HUES64 (cell line): Measurements from ENCODE around the gene SARM1.
A peak's percentile ranks its signal among the peaks of the same experiment; 100 is the strongest.

Experiments used
- H3K27ac ChIP-seq: 2 replicates; pipeline ENCODE4 v1.7.0; 2013; ENCODE audit warnings: low read depth, low read length, inconsistent platforms
- H3K27me3 ChIP-seq: 2 replicates; pipeline ENCODE4 v1.6.1; 2013; ENCODE audit warnings: mild to moderate bottlenecking, low read length; ENCODE audit not compliant: insufficient read depth
- H3K36me3 ChIP-seq: 2 replicates; pipeline ENCODE4 v1.6.1; 2013; ENCODE audit warnings: mild to moderate bottlenecking, low read length; ENCODE audit not compliant: insufficient read depth
- H3K4me1 ChIP-seq: 2 replicates; pipeline ENCODE4 v1.6.1; 2013; ENCODE audit warnings: mild to moderate bottlenecking, low read length, moderate library complexity; ENCODE audit not compliant: insufficient read depth
- H3K4me3 ChIP-seq: 2 replicates; pipeline ENCODE4 v1.5.1; 2013; ENCODE audit warnings: mild to moderate bottlenecking, low read length, moderate library complexity
- H3K9ac ChIP-seq: 2 replicates; pipeline ENCODE4 v1.6.1; 2013; ENCODE audit warnings: mild to moderate bottlenecking, low read depth, low read length
- H3K9me3 ChIP-seq: 2 replicates; pipeline ENCODE4 v1.6.1; 2013; ENCODE audit warnings: low read depth, low read length; ENCODE audit not compliant: insufficient read depth
- WGBS: fragments of 150-250, 120-280 bp; methylation state at CpG from one replicate; pipeline ENCODE4 v1.1.7; 2013; ENCODE audit warnings: missing lambda C conversion rate; 5-methylcytosine and 5-hydroxymethylcytosine counted together

Gene SARM1

DNA sequence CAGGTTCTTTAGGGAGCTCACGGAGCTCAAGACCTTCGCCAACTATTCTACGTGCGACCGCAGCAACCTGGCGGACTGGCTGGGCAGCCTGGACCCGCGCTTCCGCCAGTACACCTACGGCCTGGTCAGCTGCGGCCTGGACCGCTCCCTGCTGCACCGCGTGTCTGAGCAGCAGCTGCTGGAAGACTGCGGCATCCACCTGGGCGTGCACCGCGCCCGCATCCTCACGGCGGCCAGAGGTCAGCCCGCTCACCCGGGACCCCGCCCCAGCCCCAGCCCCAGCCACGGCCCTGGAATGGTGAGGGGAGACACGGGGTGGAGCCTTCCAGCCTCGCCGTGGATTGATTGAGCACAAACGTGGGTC is 13.5 kb downstream of the SARM1 start:
- Histone ChIP-seq H3K36me3 (no peaks in the 10 kb centered on the region), H3K4me1 (no peaks in the 10 kb centered on the region), H3K4me3 (peak overlapping the region; percentile 61), H3K27ac (no peak overlapping the region), H3K27me3 (peaks cover 70% of the 10 kb centered on the region), H3K9ac (no peak overlapping the region), H3K9me3 (no peaks in the 10 kb centered on the region)
- 14% methylated on average over 29 of the region's 29 CpGs for WGBS

DNA sequence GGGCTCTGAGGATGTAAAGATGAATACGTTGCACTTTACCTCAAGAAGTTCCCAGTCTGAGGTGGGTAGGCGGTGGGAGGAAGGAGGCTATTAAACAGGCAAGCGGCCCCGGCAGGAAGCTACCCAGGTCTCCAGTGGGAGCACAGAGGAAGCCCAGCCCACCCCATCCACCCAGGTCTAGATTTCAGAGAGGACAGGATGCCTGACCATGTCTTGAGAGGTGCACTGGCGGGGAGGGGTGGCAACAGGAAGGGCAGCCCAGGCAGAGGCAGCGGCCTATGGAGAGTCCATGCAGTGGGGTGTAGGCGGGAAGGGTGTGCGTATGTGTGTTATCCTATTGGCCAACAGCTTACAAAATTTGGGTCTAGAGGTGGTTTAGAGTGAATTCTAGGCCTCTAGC is 13.9 kb downstream of the SARM1 start:
- H3K36me3 ChIP-seq: no peaks in the 10 kb centered on the region
- no peak overlapping the region for H3K27ac ChIP-seq
- WGBS: 76% methylated on average over 8 of the region's 8 CpGs
- peak overlapping the region; percentile 61; the same call in 1 of the 2 replicates for H3K4me3 ChIP-seq
- no peak overlapping the region for H3K9ac ChIP-seq
- H3K27me3 ChIP-seq: peaks cover 66% of the 10 kb centered on the region
- no peaks in the 10 kb centered on the region for H3K9me3 ChIP-seq
- no peaks in the 10 kb centered on the region for H3K4me1 ChIP-seq

- Histone ChIP-seq H3K36me3 (no peaks in the 10 kb centered on the region), H3K4me3 (no peak overlapping the region), H3K9ac (no peak overlapping the region), H3K4me1 (no peaks in the 10 kb centered on the region), H3K27ac (no peak overlapping the region), H3K9me3 (no peaks in the 10 kb centered on the region), H3K27me3 (peaks cover 56% of the 10 kb centered on the region)
Observed at GRCh38 chr17:28386391-28386790, 14.9 kb downstream of the SARM1 start.

- 93% methylated on average over 11 of the region's 11 CpGs for WGBS
- H3K36me3 ChIP-seq: no peaks in the 10 kb centered on the region
- no peaks in the 10 kb centered on the region for H3K4me1 ChIP-seq
Observed at GRCh38 chr17:28388106-28388505, 16.6 kb downstream of the SARM1 start.

GRCh38 chr17:28390141-28390540 is 18.6 kb downstream of the SARM1 start:
- 85% methylated on average over 1 of the region's 1 CpG for WGBS
- peaks cover 19% of the 10 kb centered on the region for H3K27me3 ChIP-seq

More at GRCh38 chr17:28388106-28388505, 16.6 kb downstream of the SARM1 start:
- Histone ChIP-seq H3K4me3 (no peak overlapping the region), H3K9ac (no peak overlapping the region), H3K9me3 (no peaks in the 10 kb centered on the region), H3K27ac (no peak overlapping the region), H3K27me3 (peaks cover 39% of the 10 kb centered on the region)

DNA sequence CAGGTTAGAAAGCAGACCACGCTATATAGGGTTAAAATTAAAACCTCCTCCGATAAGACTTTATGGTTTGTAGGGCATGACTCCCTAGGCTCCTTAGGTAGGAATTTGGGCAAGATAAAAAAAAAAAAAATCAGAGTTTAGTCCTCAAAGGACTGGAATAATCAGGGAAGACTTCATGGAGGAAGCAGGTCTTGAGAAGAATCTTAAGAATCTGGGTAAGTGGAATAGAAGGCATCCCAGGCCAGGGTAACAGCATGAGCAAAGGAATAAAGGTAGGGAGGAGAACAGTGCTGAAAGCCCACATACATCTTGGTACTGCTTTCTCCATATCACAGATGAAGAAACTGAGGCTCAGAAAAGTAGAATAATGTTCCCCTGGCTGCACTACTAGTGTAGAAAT is 19.1 kb downstream of the SARM1 start:
- Histone ChIP-seq H3K36me3 (no peaks in the 10 kb centered on the region), H3K9me3 (no peaks in the 10 kb centered on the region), H3K9ac (no peak overlapping the region), H3K27me3 (peaks cover 15% of the 10 kb centered on the region), H3K4me1 (no peaks in the 10 kb centered on the region), H3K27ac (no peak overlapping the region), H3K4me3 (no peak overlapping the region)
- WGBS: 97% methylated on average over 2 of the region's 2 CpGs

More at GRCh38 chr17:28390141-28390540, 18.6 kb downstream of the SARM1 start:
- H3K4me1 ChIP-seq: no peaks in the 10 kb centered on the region
- no peak overlapping the region for H3K4me3 ChIP-seq
- H3K27ac ChIP-seq: no peak overlapping the region
- H3K9me3 ChIP-seq: no peaks in the 10 kb centered on the region
- no peak overlapping the region for H3K9ac ChIP-seq
- no peaks in the 10 kb centered on the region for H3K36me3 ChIP-seq

- Histone ChIP-seq H3K4me3 (no peak overlapping the region), H3K36me3 (no peaks in the 10 kb centered on the region), H3K4me1 (no peaks in the 10 kb centered on the region), H3K9me3 (no peaks in the 10 kb centered on the region), H3K27ac (no peak overlapping the region), H3K27me3 (peaks cover 10% of the 10 kb centered on the region), H3K9ac (no peak overlapping the region)
- WGBS: no CpG with 5 or more reads among the region's 1 CpG
Observed at GRCh38 chr17:28390984-28391383, 19.5 kb downstream of the SARM1 start.

GRCh38 chr17:28391401-28391800 is 19.9 kb downstream of the SARM1 start:
- Histone ChIP-seq H3K4me1 (no peaks in the 10 kb centered on the region), H3K27ac (no peak overlapping the region), H3K4me3 (no peak overlapping the region), H3K9ac (no peak overlapping the region), H3K9me3 (no peaks in the 10 kb centered on the region), H3K36me3 (no peaks in the 10 kb centered on the region), H3K27me3 (peaks cover 6% of the 10 kb centered on the region)
- WGBS: 71% methylated on average over 2 of the region's 2 CpGs

DNA sequence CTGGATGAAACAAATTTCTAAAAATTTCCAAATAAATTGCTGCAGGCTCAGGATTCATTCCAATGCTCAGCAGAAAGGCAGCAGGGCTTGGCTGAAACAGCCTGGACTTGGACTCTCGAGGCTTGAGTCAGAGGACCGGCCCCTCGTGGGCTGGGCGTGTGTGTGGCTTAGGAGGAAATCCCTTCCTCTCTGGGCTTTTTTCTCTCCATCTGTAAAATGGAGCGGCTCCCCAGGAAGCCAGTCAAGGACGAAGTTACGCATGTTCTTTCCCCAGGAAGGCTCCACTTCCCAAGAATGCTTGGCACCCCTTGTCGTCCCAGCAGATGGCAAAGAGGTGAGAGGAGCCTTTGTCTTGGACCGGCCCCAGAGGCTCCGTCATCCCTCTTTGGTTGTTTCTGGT is 21.0 kb downstream of the SARM1 start:
- 56% methylated on average over 10 of the region's 10 CpGs for WGBS

DNA sequence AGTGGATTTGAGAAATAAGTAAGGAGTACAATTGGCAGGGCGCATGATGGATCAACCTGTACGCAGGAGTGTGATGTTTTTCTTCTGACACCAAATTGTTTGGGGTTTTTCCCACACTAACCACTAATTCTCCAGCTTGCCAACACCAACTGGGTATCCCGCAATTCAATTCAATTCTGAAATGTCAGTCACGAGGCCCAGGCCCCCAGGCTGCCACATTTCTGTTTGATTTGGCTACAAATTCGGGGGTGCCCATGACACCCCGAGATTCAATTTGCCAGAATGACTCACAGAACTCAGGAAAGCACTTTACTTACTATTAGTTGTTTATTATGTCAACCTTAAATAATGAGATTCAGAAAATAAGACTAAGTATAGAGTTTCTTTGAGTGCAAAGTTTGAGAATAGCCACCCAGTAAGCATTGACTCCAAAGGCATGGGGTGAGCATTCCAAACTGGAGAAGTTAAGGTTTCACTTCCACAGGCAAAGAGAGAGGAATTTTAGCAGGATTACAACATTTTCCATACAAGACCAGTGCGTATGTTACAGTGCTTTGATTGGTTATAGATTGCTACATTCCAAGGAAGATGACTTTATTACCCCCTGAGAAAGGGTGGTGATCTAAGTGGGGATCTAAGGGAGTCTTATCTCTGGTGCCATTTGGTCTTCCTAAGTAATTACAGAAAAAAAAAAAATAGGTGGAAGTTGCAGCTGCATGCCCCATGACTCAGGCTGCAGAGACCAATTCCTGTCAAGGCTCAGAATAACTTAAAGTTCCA is 23.0 kb downstream of the SARM1 start:
- Histone ChIP-seq H3K9ac (no peak overlapping the region), H3K27me3 (peaks cover 4% of the 10 kb centered on the region; the same call in 1 of the 2 replicates), H3K36me3 (no peaks in the 10 kb centered on the region), H3K4me1 (no peaks in the 10 kb centered on the region), H3K9me3 (no peaks in the 10 kb centered on the region), H3K27ac (no peak overlapping the region), H3K4me3 (no peak overlapping the region)
- 94% methylated on average over 6 of the region's 7 CpGs for WGBS

More for the DNA sequence above, 21.0 kb downstream of the SARM1 start:
- H3K27ac ChIP-seq: no peak overlapping the region
- H3K9me3 ChIP-seq: no peaks in the 10 kb centered on the region
- H3K4me3 ChIP-seq: no peak overlapping the region
- H3K27me3 ChIP-seq: no peaks in the 10 kb centered on the region
- H3K36me3 ChIP-seq: no peaks in the 10 kb centered on the region
- H3K4me1 ChIP-seq: no peaks in the 10 kb centered on the region
- no peak overlapping the region for H3K9ac ChIP-seq

DNA sequence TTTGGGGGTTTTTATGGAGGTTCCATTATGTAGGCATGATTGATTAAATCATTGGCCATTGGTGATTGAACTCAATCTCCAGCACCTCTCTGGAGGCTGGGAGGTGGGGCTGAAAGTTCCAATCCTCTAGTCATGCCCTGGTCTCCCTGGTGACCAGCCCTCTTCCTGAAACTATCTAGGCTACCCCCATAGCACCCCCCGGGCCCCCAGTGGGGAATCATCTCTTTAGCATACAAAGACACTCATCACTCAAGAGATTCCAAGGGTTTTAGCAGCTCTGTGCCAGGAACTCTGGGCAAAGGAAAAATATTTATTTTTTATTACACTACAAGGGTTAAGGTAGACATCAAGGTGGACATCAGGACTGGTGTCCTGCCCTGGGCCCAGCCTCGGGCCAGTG is 23.9 kb downstream of the SARM1 start:
- H3K27me3 ChIP-seq: peaks cover 9% of the 10 kb centered on the region; the same call in 1 of the 2 replicates
- no peak overlapping the region for H3K9ac ChIP-seq
- no peaks in the 10 kb centered on the region for H3K4me1 ChIP-seq
- H3K4me3 ChIP-seq: no peak overlapping the region
- H3K9me3 ChIP-seq: no peaks in the 10 kb centered on the region
- no peaks in the 10 kb centered on the region for H3K36me3 ChIP-seq
- H3K27ac ChIP-seq: no peak overlapping the region
- 66% methylated on average over 2 of the region's 2 CpGs for WGBS

- Histone ChIP-seq H3K36me3 (no peaks in the 10 kb centered on the region), H3K9me3 (no peaks in the 10 kb centered on the region), H3K27me3 (peaks cover 15% of the 10 kb centered on the region; the same call in 1 of the 2 replicates), H3K4me1 (no peaks in the 10 kb centered on the region), H3K4me3 (no peak overlapping the region), H3K27ac (no peak overlapping the region), H3K9ac (no peak overlapping the region)
- 89% methylated on average over 6 of the region's 6 CpGs for whole genome bisulfite sequencing
Observed at GRCh38 chr17:28395968-28396367, 24.5 kb downstream of the SARM1 start.
